HCT116 (cell line): ENCODE measurements around the gene SNX4. TPM values are rescaled to one million over a fixed set of nuclear protein-coding genes. Genes with fewer than 3 reads are reported as not detected.

Source experiments
- ATAC-seq: fragments of 200-7000 bp; cut with Tn5 transposase; 2 replicates; pipeline ENCODE4 v1.9.1; 2020; ENCODE audit warnings: mild to moderate bottlenecking, moderate library complexity
- BruUV-seq: library from RNA; stranded (reverse); fragments of 400-500 nt; replicated peaks from 2 replicates; lab custom pipeline; 2021; lab: Mats Ljungman, UMichigan
- CTCF ChIA-PET: fragments of 300-600 bp; sonication (Branson Sonifier 250); formaldehyde crosslinking; loops from one replicate; lab custom pipeline; 2021; ENCODE audit warnings: antibody characterized with exemption; lab: Charles Lee
- POLR2A ChIA-PET: fragments of 300-600, 350-600 bp; sonication (Branson Sonifier 250); formaldehyde crosslinking; loops from one replicate; lab custom pipeline; 2021; ENCODE audit warnings: antibody characterized with exemption; lab: Charles Lee
- RAD21 ChIA-PET, 2 experiments: fragments of 300-600 bp; sonication (Branson Sonifier 250); formaldehyde crosslinking; loops; one replicate each; lab custom pipeline; 2023; ENCODE audit warnings: low total read pairs in 2 of 2; ENCODE audit not compliant: uncharacterized antibody in 2 of 2, unreplicated experiment in 2 of 2, low non-redundant PET in 1 of 2; lab: Charles Lee
- DNase-seq: peaks from one replicate; pipeline ENCODE4 v3.0.0-alpha.2; 2010; ENCODE audit warnings: low read depth, low spot score
- H2AFZ ChIP-seq: fragments of 200-600 bp; shearing (Covaris generic), sonication (generic); 2 replicates; pipeline ENCODE4 v1.6.1; 2017; ENCODE audit warnings: low read depth, mixed run types, mixed read lengths, antibody characterized with exemption, low read length; ENCODE audit not compliant: poor library complexity, severe bottlenecking
- H3K27ac ChIP-seq: 2 replicates; pipeline ENCODE4 v1.5.1; 2012; ENCODE audit warnings: low read depth, low read length
- H3K27me3 ChIP-seq: fragments of 200-600 bp; sonication (generic); 2 replicates; pipeline ENCODE4 v1.6.1; 2016; ENCODE audit warnings: mixed run types, low read length, mixed read lengths; ENCODE audit not compliant: insufficient read depth
- H3K36me3 ChIP-seq, 2 experiments: fragments of 200-500 bp in 1 of 2; fragments of 200-600 bp in 1 of 2; sonication (Bioruptor generic) in 1 of 2; sonication (generic) in 1 of 2; 2 replicates each; pipeline versions ENCODE4 v1.5.1 to v1.6.1; 2014 to 2016; ENCODE audit warnings: low read length in 2 of 2, inconsistent platforms in 1 of 2, mixed read lengths in 1 of 2, mixed run types in 1 of 2; ENCODE audit not compliant: insufficient read depth in 2 of 2, control insufficient read depth in 1 of 2
- H3K4me1 ChIP-seq, 2 experiments: fragments of 200-600 bp in 1 of 2; sonication (generic) in 1 of 2; 2 replicates each; pipeline versions ENCODE4 v1.5.1 to v1.6.1; 2012 to 2017; ENCODE audit warnings: low read length in 2 of 2, inconsistent platforms in 1 of 2, mild to moderate bottlenecking in 1 of 2, mixed read lengths in 1 of 2, mixed run types in 1 of 2, moderate library complexity in 1 of 2; ENCODE audit not compliant: insufficient read depth in 2 of 2, control insufficient read depth in 1 of 2
- H3K4me2 ChIP-seq: fragments of 200-600 bp; sonication (generic); 2 replicates; pipeline ENCODE4 v1.6.1; 2017; ENCODE audit warnings: mixed run types, low read length, mixed read lengths
- H3K4me3 ChIP-seq, 2 experiments: fragments of 200-600 bp in 1 of 2; sonication (generic) in 1 of 2; replicated peaks in 1 of 2; 2 replicates each; pipeline ENCODE4 v1.5.1; 2011 to 2016; ENCODE audit warnings: low read length in 2 of 2, control low read depth in 1 of 2, low read depth in 1 of 2, mild to moderate bottlenecking in 1 of 2, mixed read lengths in 1 of 2, mixed run types in 1 of 2
- H3K79me2 ChIP-seq: fragments of 200-600 bp; sonication (generic); 2 replicates; pipeline ENCODE4 v1.6.1; 2017; ENCODE audit warnings: mild to moderate bottlenecking, mixed run types, low read length, moderate library complexity, mixed read lengths; ENCODE audit not compliant: insufficient read depth
- H3K9ac ChIP-seq: fragments of 200-600 bp; sonication (generic); 2 replicates; pipeline ENCODE4 v1.6.1; 2016; ENCODE audit warnings: low read length, mixed read lengths
- H3K9me2 ChIP-seq: fragments of 200-600 bp; sonication (generic), shearing (Covaris generic); 2 replicates; pipeline ENCODE4 v1.6.1; 2017; ENCODE audit warnings: mixed run types, mild to moderate bottlenecking, moderate library complexity; ENCODE audit not compliant: insufficient read depth
- H3K9me3 ChIP-seq, 2 experiments: fragments of 200-500 bp in 1 of 2; fragments of 200-600 bp in 1 of 2; sonication (Bioruptor generic) in 1 of 2; sonication (generic) in 1 of 2; 2 replicates each; pipeline ENCODE4 v1.6.1; 2014 to 2017; ENCODE audit warnings: low read length in 2 of 2, mixed read lengths in 2 of 2, inconsistent platforms in 1 of 2, low read depth in 1 of 2, mild to moderate bottlenecking in 1 of 2, mixed run types in 1 of 2, moderate library complexity in 1 of 2; ENCODE audit not compliant: control insufficient read depth in 1 of 2, insufficient read depth in 1 of 2
- H4K20me1 ChIP-seq: fragments of 200-600 bp; sonication (generic), shearing (Covaris generic); 2 replicates; pipeline ENCODE4 v1.6.1; 2017; ENCODE audit warnings: mixed run types, mild to moderate bottlenecking, moderate library complexity; ENCODE audit not compliant: insufficient read depth
- CBX3 ChIP-seq: IDR thresholded peaks from 2 replicates; pipeline ENCODE4 v1.6.1; 2012; ENCODE audit warnings: low read depth
- EGR1 ChIP-seq: IDR thresholded peaks from 2 replicates; pipeline ENCODE4 v1.6.1; 2012; ENCODE audit warnings: low read depth
- ELF1 ChIP-seq: IDR thresholded peaks from 2 replicates; pipeline ENCODE4 v1.6.1; 2012; ENCODE audit warnings: low read depth, borderline replicate concordance
- EZH2 ChIP-seq: fragments of 200-600 bp; sonication (generic); IDR thresholded peaks from 2 replicates; pipeline ENCODE4 v1.6.1; 2017; ENCODE audit warnings: antibody characterized with exemption, mixed run types
- EZH2phosphoT487 ChIP-seq: fragments of 200-600 bp; IDR thresholded peaks from 2 replicates; pipeline ENCODE4 v1.6.1; 2018; ENCODE audit warnings: antibody characterized with exemption, borderline replicate concordance
- FOSL1 ChIP-seq: IDR thresholded peaks from 2 replicates; pipeline ENCODE4 v1.6.1; 2012; ENCODE audit warnings: low read depth
- JUND ChIP-seq: IDR thresholded peaks from 2 replicates; pipeline ENCODE4 v1.6.1; 2012
- MAX ChIP-seq: IDR thresholded peaks from 2 replicates; pipeline ENCODE4 v1.6.1; 2012
- POLR2A ChIP-seq: IDR thresholded peaks from 2 replicates; pipeline ENCODE4 v1.7.0; 2011; ENCODE audit warnings: borderline replicate concordance; ENCODE audit not compliant: insufficient read depth, insufficient read length; ENCODE audit errors: extremely low read depth
- POLR2AphosphoS5 ChIP-seq: IDR thresholded peaks from 2 replicates; pipeline ENCODE4 v1.6.1; 2011; ENCODE audit warnings: mild to moderate bottlenecking, low read depth, low read length, moderate library complexity
- RAD21 ChIP-seq: IDR thresholded peaks from 2 replicates; pipeline ENCODE4 v1.6.1; 2012; ENCODE audit warnings: low read depth, mild to moderate bottlenecking
- SIN3A ChIP-seq: IDR thresholded peaks from 2 replicates; pipeline ENCODE4 v1.6.1; 2012; ENCODE audit warnings: low read depth
- SP1 ChIP-seq: IDR thresholded peaks from 2 replicates; pipeline ENCODE4 v1.6.1; 2012; ENCODE audit warnings: low read depth
- SRF ChIP-seq: IDR thresholded peaks from 2 replicates; pipeline ENCODE4 v1.6.1; 2012; ENCODE audit warnings: low read depth
- TCF7L2 ChIP-seq: IDR thresholded peaks from 2 replicates; pipeline ENCODE4 v1.7.0; 2011; ENCODE audit warnings: borderline replicate concordance, inconsistent platforms; ENCODE audit not compliant: insufficient read depth, insufficient read length; ENCODE audit errors: extremely low read depth
- YY1 ChIP-seq: IDR thresholded peaks from 2 replicates; pipeline ENCODE4 v1.6.1; 2011; ENCODE audit warnings: low read length, low read depth, moderate library complexity, mild to moderate bottlenecking; ENCODE audit not compliant: insufficient replicate concordance; ENCODE audit errors: extremely low read depth
- ZFX ChIP-seq: fragments of 450-650 bp; IDR thresholded peaks from 2 replicates; pipeline ENCODE4 v1.6.1; 2017
- ZNF274 ChIP-seq: fragments of 200-500 bp; sonication (Bioruptor generic); IDR thresholded peaks from 2 replicates; pipeline ENCODE4 v1.6.1; 2014; ENCODE audit warnings: mild to moderate bottlenecking, low read depth, low read length, inconsistent platforms
- intact Hi-C: fragments of 100-400 bp; cut with micrococcal nuclease; formaldehyde crosslinking; loops from 2 replicates; pipeline ENCODE4 v1.10.0; 2022
- total RNA-seq: library from RNA; stranded (reverse); gene quantifications from one replicate; pipeline ENCODE4 v1.2.1, GENCODE V29; 2021; ENCODE audit not compliant: unreplicated experiment
- TF ChIP-seq, protein P1 (sequence below): IDR thresholded peaks from 2 replicates; pipeline ENCODE4 v1.6.1; 2012
- TF ChIP-seq, protein P2 (sequence below): IDR thresholded peaks from 2 replicates; pipeline ENCODE4 v1.6.1; 2012; ENCODE audit warnings: low read depth

Gene SNX4
- total RNA-seq, 1 experiment from 2014 or later: 21.1 TPM

- no peaks in the 10 kb centered on the region for H3K9me2 ChIP-seq
- POLR2A ChIA-PET: no interaction called here
- H3K9ac ChIP-seq: no peak overlapping the region
- H4K20me1 ChIP-seq: no peaks in the 10 kb centered on the region
- no peak overlapping the region for H3K27ac ChIP-seq
- H3K79me2 ChIP-seq: no peaks in the 10 kb centered on the region
- intact Hi-C loops: no loop called here
- ATAC-seq (no peak), DNase-seq (no peak)
- H3K4me2 ChIP-seq: no peak overlapping the region
- no peaks in the 10 kb centered on the region for H3K4me1 ChIP-seq
- H3K27me3 ChIP-seq: no peaks in the 10 kb centered on the region
- no peaks in the 10 kb centered on the region for H3K9me3 ChIP-seq
- H2AFZ ChIP-seq: no peak overlapping the region
- peaks cover 2 to 4% of the 10 kb centered on the region in 2 experiments; a peak in 2 of 4 replicates for H3K36me3 ChIP-seq
- TF ChIP-seq EGR1 (no peak), ZNF274 (no peak), SRF (no peak), MAX (no peak), TCF7L2 (no peak), JUND (no peak), POLR2AphosphoS5 (no peak), ELF1 (no peak), RAD21 (no peak), EZH2 (no peak)
- TF ChIP-seq, protein P1, sequence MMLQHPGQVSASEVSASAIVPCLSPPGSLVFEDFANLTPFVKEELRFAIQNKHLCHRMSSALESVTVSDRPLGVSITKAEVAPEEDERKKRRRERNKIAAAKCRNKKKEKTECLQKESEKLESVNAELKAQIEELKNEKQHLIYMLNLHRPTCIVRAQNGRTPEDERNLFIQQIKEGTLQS: no peak
- TF ChIP-seq, all 23 proteins: peak for 0
- no TSS peak for BruUV-seq
- ChIA-PET CTCF (no interaction called here), RAD21 (no interaction called here)
- no peak overlapping the region for H3K4me3 ChIP-seq
Observed at GRCh38 chr3:125478326-125478725, 41.7 kb downstream of the SNX4 start.

DNA sequence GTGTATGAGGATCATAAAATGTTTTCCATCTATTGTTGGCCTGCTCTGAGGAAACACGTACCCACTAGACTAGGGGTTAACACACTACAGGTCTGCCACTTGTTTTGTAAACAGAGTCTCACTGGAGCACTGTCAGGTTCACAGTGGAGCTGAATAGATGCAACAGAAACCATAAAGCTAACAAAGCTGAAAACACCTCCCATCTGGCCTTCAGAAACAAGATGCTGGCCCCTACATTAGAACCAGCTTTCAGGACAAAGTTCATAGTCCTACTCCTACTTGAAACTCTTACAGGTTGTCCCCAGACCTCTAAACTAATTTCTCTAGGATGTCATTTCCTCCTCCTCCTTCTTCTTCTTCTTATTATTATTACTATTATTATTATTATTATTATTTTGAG, 42.3 kb downstream of the SNX4 start:
- no peak overlapping the region for H3K27ac ChIP-seq
- POLR2A ChIA-PET: no interaction called here
- H3K4me1 ChIP-seq: no peaks in the 10 kb centered on the region
- no peak overlapping the region for H3K4me3 ChIP-seq
- H3K9ac ChIP-seq: no peak overlapping the region
- no peaks in the 10 kb centered on the region for H3K9me2 ChIP-seq
- no peaks in the 10 kb centered on the region for H3K27me3 ChIP-seq
- intact Hi-C loops: no loop called here
- BruUV-seq: no TSS peak
- H3K4me2 ChIP-seq: no peak overlapping the region
- no peaks in the 10 kb centered on the region for H4K20me1 ChIP-seq
- no peak overlapping the region for H2AFZ ChIP-seq
- H3K36me3 ChIP-seq: peaks cover 2 to 4% of the 10 kb centered on the region in 2 experiments; a peak in 2 of 4 replicates
- H3K79me2 ChIP-seq: no peaks in the 10 kb centered on the region
- DNase-seq (no peak), ATAC-seq (no peak)
- no peaks in the 10 kb centered on the region for H3K9me3 ChIP-seq
- CTCF ChIA-PET: no interaction called here
- RAD21 ChIA-PET: no interaction called here
- no peak for TF ChIP-seq FOSL1
- TF ChIP-seq SP1: no peak
- TF ChIP-seq POLR2AphosphoS5: no peak
- TF ChIP-seq JUND: no peak
- no peak for TF ChIP-seq ELF1
- TF ChIP-seq YY1: no peak
- TF ChIP-seq EZH2phosphoT487: no peak
- TF ChIP-seq ZFX: no peak
- TF ChIP-seq, protein P1: no peak
- no peak for TF ChIP-seq POLR2A
- TF ChIP-seq RAD21: no peak
- no peak for TF ChIP-seq CBX3
- TF ChIP-seq SIN3A: no peak
- TF ChIP-seq, protein P2, sequence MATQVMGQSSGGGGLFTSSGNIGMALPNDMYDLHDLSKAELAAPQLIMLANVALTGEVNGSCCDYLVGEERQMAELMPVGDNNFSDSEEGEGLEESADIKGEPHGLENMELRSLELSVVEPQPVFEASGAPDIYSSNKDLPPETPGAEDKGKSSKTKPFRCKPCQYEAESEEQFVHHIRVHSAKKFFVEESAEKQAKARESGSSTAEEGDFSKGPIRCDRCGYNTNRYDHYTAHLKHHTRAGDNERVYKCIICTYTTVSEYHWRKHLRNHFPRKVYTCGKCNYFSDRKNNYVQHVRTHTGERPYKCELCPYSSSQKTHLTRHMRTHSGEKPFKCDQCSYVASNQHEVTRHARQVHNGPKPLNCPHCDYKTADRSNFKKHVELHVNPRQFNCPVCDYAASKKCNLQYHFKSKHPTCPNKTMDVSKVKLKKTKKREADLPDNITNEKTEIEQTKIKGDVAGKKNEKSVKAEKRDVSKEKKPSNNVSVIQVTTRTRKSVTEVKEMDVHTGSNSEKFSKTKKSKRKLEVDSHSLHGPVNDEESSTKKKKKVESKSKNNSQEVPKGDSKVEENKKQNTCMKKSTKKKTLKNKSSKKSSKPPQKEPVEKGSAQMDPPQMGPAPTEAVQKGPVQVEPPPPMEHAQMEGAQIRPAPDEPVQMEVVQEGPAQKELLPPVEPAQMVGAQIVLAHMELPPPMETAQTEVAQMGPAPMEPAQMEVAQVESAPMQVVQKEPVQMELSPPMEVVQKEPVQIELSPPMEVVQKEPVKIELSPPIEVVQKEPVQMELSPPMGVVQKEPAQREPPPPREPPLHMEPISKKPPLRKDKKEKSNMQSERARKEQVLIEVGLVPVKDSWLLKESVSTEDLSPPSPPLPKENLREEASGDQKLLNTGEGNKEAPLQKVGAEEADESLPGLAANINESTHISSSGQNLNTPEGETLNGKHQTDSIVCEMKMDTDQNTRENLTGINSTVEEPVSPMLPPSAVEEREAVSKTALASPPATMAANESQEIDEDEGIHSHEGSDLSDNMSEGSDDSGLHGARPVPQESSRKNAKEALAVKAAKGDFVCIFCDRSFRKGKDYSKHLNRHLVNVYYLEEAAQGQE: no peak
